ENCODE results near the gene PARP15.
"Not testable (repeated sequence)": the region's sequence is repeated elsewhere in the genome, so short reads cannot be mapped to it uniquely, and the experiment has no call there.

Gene PARP15

GRCh38 chr3:122646146-122646988 lies 68.9 kb downstream of the PARP15 start:
- no peak for DNase-seq (ENCODE audit: low read depth)
- TF ChIP-seq, protein P1, sequence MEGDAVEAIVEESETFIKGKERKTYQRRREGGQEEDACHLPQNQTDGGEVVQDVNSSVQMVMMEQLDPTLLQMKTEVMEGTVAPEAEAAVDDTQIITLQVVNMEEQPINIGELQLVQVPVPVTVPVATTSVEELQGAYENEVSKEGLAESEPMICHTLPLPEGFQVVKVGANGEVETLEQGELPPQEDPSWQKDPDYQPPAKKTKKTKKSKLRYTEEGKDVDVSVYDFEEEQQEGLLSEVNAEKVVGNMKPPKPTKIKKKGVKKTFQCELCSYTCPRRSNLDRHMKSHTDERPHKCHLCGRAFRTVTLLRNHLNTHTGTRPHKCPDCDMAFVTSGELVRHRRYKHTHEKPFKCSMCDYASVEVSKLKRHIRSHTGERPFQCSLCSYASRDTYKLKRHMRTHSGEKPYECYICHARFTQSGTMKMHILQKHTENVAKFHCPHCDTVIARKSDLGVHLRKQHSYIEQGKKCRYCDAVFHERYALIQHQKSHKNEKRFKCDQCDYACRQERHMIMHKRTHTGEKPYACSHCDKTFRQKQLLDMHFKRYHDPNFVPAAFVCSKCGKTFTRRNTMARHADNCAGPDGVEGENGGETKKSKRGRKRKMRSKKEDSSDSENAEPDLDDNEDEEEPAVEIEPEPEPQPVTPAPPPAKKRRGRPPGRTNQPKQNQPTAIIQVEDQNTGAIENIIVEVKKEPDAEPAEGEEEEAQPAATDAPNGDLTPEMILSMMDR (conservative IDR thresholded peaks at IDR 0.05; ENCODE audit: low read depth, low read length), result no peak
- no peak overlapping the region for H3K4me3 ChIP-seq (ENCODE audit: low read length)

DNA sequence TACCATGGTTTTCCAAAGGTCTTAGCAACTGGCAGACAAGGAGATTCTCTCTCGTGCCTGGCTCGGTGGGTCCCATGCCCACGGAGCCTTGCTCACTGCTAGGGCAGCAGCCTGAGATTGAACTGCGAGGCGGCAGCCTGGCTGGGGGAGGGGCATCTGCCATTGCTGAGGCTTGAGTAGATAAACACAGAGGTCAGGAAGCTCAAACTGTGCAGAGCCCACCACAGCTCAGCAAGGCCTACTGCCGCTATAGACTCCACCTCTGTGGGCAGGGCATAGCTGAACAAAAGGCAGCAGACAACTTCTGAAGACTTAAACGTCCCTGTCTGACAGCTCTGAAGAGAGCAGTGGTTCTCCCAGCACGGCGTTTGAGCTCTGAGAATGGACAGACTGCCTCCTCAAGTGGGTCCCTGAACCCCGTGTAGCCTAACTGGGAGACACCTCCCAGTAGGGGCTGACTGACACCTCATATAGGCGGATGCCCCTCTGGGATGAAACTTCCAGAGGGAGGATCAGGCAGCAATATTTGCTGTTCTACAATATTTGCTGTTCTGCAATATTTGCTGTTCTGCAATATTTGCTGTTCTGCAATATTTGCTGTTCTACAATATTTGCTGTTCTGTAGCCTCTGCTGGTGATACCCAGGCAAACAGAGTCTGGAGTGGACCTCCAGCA lies 73.9 kb downstream of the PARP15 start:
- DNase-seq (ENCODE audit: low read depth); H3K4me3 ChIP-seq (ENCODE audit: low read length): not testable (repeated sequence)

GRCh38 chr3:122651962-122652361 lies 74.5 kb downstream of the PARP15 start:
- not testable (repeated sequence) for DNase-seq (ENCODE audit: low read depth); H3K4me3 ChIP-seq (ENCODE audit: low read length)

DNA sequence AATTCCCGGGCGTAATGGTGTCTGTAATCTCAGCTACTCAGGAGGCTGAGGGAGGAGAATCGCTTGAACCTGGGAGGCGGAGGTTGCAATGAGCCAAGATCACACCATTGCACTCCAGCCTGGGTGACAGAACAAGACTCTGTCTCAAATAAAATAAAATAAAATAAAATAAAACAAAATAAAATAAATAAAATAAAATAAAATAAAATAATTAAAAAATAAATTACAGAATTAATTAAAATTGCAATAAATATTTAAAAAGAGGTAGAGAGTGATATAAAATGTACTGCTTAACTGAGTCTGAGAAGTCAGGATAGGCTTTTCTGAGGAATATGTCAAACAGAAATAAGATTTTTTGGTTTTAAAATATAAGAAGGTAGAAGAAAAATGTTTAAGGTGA lies 80.9 kb downstream of the PARP15 start:
- not testable (repeated sequence) for H3K4me3 ChIP-seq (ENCODE audit: low read length); DNase-seq (ENCODE audit: low read depth)

GRCh38 chr3:122660297-122660974 lies 83.0 kb downstream of the PARP15 start:
- H3K4me3 ChIP-seq (ENCODE audit: low read length), result no peak overlapping the region
- TF ChIP-seq, protein P1 (conservative IDR thresholded peaks at IDR 0.05; ENCODE audit: low read depth, low read length), result peak; percentile 21
- no peak for DNase-seq (ENCODE audit: low read depth)

GRCh38 chr3:122661633-122662032 lies 84.2 kb downstream of the PARP15 start:
- DNase-seq (ENCODE audit: low read depth), result no peak
- TF ChIP-seq, protein P1 (conservative IDR thresholded peaks at IDR 0.05; ENCODE audit: low read depth, low read length), result no peak
- H3K4me3 ChIP-seq (ENCODE audit: low read length), result no peak overlapping the region

GRCh38 chr3:122662505-122662904 lies 85.1 kb downstream of the PARP15 start:
- DNase-seq (ENCODE audit: low read depth), result no peak
- no peak overlapping the region for H3K4me3 ChIP-seq (ENCODE audit: low read length)
- TF ChIP-seq, protein P1 (conservative IDR thresholded peaks at IDR 0.05; ENCODE audit: low read depth, low read length), result no peak

GRCh38 chr3:122665226-122665786 lies 87.9 kb downstream of the PARP15 start:
- TF ChIP-seq, protein P1 (conservative IDR thresholded peaks at IDR 0.05; ENCODE audit: low read depth, low read length), result no peak
- no peak for DNase-seq (ENCODE audit: low read depth)
- H3K4me3 ChIP-seq (ENCODE audit: low read length), result no peak overlapping the region
